Measurements from ENCODE around the gene VEGFA. TPM values are rescaled to one million over a fixed set of nuclear protein-coding genes. Genes with fewer than 3 reads are reported as not detected.

VEGFA gene
- polyA plus RNA-seq, 1 experiment: 189 TPM

DNA sequence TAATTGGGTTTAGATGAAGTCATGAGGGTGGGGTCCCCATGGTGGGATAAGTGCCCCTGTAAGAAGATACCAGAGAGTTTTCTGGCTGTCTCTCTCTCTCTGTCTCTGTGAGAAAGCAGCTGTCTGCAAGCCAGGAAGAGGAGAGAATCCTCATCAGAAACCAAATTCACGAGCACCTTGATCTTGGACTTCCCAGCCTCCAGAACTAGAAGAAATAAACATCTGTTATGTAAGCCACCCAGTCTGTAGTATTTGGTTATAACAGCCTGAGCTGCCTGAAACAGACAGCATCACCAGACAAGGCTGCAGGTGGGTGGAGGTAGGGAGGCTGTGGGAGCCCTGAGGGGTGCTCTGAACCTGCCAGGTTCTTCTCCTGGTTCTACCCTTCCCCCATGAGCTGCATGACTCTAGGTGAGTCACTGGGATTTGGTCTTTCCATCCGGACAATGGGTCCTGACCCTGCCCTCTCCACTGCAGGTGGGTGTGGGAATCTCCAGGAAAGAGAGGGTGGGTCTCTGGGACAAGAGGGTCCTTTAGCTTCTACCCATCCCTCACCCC lies 34.3 kb upstream of the VEGFA start:
- Histone ChIP-seq H3K4me3 (ENCODE audit: low read depth, low read length) (no peak overlapping the region), H3K27ac (ENCODE audit: low read depth, low read length) (no peak overlapping the region), H3K9me3 (ENCODE audit: control insufficient read depth, insufficient read depth, low read length) (no peaks in the 10 kb centered on the region), H3K27me3 (ENCODE audit: control insufficient read depth, insufficient read depth, low read length) (peaks cover 9% of the 10 kb centered on the region)
- ChIA-PET POLR2A (interaction anchor here (0.6 kb wide), 1 partner anchor 31 kb away, joined by 3 read pairs; no protein-coding TSS in a partner anchor), CTCF (no interaction called here)
- DNase-seq (ENCODE audit: low read depth, low spot score): no peak
- TF ChIP-seq, protein P1, sequence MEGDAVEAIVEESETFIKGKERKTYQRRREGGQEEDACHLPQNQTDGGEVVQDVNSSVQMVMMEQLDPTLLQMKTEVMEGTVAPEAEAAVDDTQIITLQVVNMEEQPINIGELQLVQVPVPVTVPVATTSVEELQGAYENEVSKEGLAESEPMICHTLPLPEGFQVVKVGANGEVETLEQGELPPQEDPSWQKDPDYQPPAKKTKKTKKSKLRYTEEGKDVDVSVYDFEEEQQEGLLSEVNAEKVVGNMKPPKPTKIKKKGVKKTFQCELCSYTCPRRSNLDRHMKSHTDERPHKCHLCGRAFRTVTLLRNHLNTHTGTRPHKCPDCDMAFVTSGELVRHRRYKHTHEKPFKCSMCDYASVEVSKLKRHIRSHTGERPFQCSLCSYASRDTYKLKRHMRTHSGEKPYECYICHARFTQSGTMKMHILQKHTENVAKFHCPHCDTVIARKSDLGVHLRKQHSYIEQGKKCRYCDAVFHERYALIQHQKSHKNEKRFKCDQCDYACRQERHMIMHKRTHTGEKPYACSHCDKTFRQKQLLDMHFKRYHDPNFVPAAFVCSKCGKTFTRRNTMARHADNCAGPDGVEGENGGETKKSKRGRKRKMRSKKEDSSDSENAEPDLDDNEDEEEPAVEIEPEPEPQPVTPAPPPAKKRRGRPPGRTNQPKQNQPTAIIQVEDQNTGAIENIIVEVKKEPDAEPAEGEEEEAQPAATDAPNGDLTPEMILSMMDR (IDR thresholded peaks at IDR 0.05; ENCODE audit: low read depth, low read length): no peak

DNA sequence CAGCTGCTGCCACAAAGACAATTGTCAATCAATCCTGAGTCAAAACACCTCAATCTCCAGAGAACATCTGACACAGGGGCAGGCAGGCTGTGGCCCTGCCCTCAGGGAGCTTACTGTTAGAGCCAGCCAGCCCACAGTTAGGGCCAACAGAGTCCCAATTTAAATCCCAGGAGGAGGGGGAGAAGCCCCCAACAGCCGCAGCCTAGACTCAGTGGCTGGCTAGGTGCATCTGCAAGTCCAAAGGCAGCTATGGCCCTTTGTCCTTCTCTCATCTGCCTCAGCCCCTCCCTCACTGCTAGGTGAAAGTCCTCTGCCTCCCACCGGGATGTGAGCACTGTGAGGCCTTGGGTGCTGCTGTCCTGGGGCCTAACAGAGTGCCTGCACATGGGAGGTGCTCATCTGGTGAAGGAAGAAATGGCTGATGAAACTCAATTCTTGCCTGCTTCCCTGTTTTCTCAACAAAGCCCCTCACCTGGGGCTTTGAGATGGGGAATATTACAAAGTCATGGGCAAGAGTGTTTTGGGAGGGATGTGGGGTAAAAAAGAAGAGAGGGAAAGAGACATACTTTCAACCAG lies 33.7 kb upstream of the VEGFA start:
- no peak overlapping the region for H3K27ac ChIP-seq (ENCODE audit: low read depth, low read length)
- no peak overlapping the region for H3K4me3 ChIP-seq (ENCODE audit: low read depth, low read length)
- CTCF ChIA-PET: no interaction called here
- no peaks in the 10 kb centered on the region for H3K9me3 ChIP-seq (ENCODE audit: control insufficient read depth, insufficient read depth, low read length)
- DNase-seq (ENCODE audit: low read depth, low spot score): no peak
- H3K27me3 ChIP-seq (ENCODE audit: control insufficient read depth, insufficient read depth, low read length): peaks cover 13% of the 10 kb centered on the region
- POLR2A ChIA-PET: interaction anchor here (0.6 kb wide), 1 partner anchor 32 kb away, joined by 3 read pairs; no protein-coding TSS in a partner anchor
- TF ChIP-seq, protein P1 (IDR thresholded peaks at IDR 0.05; ENCODE audit: low read depth, low read length): no peak

DNA sequence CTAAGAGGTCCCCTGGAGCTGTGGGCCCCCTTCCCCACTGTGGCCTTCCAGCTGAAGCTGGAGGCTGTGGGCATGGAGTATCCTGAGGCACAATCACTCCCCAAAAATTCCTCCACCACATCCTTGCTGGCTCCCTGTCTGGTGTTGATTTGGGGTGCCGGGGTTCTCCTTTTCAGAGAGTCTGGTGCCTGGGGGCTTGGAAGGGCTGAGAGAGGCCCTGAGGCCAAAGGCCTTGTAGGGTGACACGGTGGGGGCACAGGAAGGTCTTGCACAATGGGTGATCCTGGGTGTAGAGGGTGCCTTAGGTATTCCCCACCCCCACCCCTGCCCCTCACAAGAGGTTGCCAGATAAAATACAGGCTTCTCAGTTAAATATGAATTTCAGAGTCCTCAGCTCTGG lies 33.2 kb upstream of the VEGFA start:
- TF ChIP-seq, protein P1 (IDR thresholded peaks at IDR 0.05; ENCODE audit: low read depth, low read length): no peak
- DNase-seq (ENCODE audit: low read depth, low spot score): no peak
- POLR2A ChIA-PET: no interaction called here
- Histone ChIP-seq H3K9me3 (ENCODE audit: control insufficient read depth, insufficient read depth, low read length) (no peaks in the 10 kb centered on the region), H3K4me3 (ENCODE audit: low read depth, low read length) (no peak overlapping the region), H3K27ac (ENCODE audit: low read depth, low read length) (no peak overlapping the region), H3K27me3 (ENCODE audit: control insufficient read depth, insufficient read depth, low read length) (peaks cover 13% of the 10 kb centered on the region)
- CTCF ChIA-PET: no interaction called here

DNA sequence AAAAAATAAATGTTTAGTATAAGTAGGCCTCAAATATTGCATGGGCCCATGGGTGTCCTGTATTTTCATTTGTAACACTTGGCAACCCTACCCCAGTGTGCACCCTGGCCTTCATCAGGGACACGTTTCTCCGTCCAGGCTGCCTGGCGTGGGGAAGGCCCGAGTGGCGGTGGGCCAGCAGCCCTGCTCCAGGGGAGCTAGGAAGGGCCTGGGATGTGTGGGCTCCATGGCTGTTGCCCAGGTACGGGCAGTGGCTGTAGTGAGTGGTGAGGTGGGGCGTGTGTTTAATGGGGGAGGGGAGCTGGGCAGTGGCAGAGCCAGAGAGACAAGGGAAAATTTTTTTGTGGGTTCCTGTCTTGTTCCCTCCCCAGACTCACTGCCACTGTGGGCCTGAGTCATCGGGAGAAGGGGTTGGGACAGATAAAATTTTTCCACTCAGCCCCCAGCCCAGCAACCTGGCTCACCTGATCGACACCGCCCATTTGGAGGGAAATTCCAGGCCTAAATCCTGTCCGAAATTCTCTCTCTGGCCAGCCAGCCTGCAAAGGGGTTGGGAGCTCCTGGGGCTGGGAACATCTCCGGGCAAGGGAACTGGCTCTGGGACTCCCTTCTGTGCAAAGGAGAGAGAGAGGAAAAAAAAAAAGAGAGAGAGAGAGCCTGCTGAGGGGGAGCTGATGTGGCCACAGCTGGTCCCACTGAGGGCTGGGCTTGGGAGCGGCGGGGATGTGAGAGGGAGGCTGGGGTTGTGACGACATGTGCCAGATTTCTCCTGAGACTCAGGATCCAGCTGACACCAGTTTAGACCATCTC lies 32.5 kb upstream of the VEGFA start:
- TF ChIP-seq, protein P1 (IDR thresholded peaks at IDR 0.05; ENCODE audit: low read depth, low read length): no peak
- H3K27ac ChIP-seq (ENCODE audit: low read depth, low read length): no peak overlapping the region
- ChIA-PET CTCF (no interaction called here), POLR2A (interaction anchor here (0.7 kb wide), 1 partner anchor 417 kb away, joined by 3 read pairs; no protein-coding TSS in a partner anchor)
- peak; percentile 8 for DNase-seq (ENCODE audit: low read depth, low spot score)
- H3K27me3 ChIP-seq (ENCODE audit: control insufficient read depth, insufficient read depth, low read length): peaks cover 17% of the 10 kb centered on the region
- H3K9me3 ChIP-seq (ENCODE audit: control insufficient read depth, insufficient read depth, low read length): no peaks in the 10 kb centered on the region
- H3K4me3 ChIP-seq (ENCODE audit: low read depth, low read length): no peak overlapping the region

DNA sequence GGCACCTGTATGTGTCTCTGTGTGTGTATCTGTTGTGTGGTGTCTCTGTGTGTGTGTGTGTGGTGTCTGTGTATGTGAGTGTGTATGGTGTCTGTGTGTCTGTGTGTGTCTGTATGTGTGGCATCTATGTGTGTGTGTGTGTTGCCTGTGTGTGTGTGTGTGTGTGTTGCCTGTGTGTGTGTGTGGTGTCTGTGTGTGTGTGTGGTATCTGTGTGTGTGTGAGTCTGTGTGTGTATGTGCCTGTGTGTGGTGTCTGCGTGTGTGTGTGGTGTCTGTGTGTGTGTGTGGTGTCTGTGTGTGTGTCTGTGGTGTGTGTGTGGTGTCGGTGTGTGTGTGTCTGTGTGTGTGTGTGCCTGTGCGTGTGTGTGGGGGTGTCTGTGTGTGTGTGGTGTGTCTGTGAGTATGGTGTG lies 31.7 kb upstream of the VEGFA start:
- Histone ChIP-seq H3K4me3 (ENCODE audit: low read depth, low read length) (no peak overlapping the region), H3K9me3 (ENCODE audit: control insufficient read depth, insufficient read depth, low read length) (no peaks in the 10 kb centered on the region), H3K27me3 (ENCODE audit: control insufficient read depth, insufficient read depth, low read length) (peaks cover 24% of the 10 kb centered on the region), H3K27ac (ENCODE audit: low read depth, low read length) (no peak overlapping the region)
- ChIA-PET CTCF (no interaction called here), POLR2A (no interaction called here)
- DNase-seq (ENCODE audit: low read depth, low spot score): no peak
- TF ChIP-seq, protein P1 (IDR thresholded peaks at IDR 0.05; ENCODE audit: low read depth, low read length): no peak

Data from AG04450 (cell line).